NCI-H128 (cell line): ENCODE data around the gene PPP2R2D.
"Not testable (repeated sequence)": the region's sequence is repeated elsewhere in the genome, so short reads cannot be mapped to it uniquely, and the experiment has no call there.

ENCODE experiments used
- DNase-seq: peaks from one replicate; lab custom pipeline; 2025; ENCODE audit not compliant: unreplicated experiment; lab: John Stamatoyannopoulos, UW

Gene PPP2R2D

DNA sequence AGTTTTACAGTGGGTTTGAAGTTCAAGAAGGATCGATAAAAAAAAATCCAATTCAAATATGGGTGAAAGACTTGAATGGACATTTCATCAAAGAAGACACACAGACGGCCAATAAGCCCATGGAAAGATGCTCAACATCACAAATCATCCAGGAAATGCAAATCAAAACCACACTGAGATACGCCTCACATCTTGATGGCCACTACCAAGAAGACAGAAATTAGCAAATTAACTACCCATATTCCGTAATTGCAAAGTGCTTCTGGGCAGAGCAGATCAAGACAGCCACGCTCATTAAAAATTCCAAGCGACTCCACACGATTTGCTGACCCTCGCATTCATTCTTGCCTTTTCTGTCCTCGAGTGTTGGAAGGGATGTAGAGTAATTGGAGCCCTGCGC, 34.1 kb upstream of the PPP2R2D start:
- no peak for DNase-seq

DNA sequence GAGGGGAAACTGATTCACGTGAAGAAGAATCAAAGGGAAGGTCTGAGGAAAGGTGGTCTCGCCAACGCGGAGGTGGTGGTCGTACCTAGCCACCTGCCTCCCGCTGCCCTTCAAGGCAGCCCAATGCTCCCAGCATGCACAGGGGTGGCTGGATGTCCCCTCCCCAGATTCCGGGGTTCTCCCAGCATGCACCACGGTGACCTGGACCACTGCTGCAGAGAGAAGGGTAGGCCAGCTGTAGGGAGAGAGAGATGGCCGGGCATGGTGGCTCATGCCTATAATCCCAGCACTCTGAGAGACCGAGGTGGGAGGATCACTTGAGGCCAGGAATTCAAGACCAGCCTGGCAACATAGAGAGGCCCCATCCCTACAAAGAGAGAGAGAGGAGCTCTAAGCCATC, 32.4 kb upstream of the PPP2R2D start:
- DNase-seq: no peak

DNA sequence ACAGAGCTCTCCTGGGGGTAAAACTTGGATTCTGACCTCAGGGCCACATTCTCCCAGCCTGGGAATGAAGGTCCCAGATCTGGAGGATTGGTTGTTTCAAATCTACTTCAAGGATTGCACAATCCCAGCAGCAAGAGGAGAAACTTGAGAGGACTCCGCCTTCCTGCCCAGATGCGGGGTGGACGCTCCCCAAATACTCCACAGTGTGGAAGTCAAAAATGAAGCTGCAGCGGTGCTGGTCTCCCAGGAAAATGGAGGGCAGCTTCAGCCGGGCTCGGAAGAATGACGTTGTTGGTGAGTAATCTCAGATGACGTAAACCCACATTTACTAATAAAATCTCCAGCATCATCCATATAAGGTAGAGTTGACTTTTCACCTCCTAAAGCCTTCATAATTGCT, 31.5 kb upstream of the PPP2R2D start:
- DNase-seq: no peak

DNA sequence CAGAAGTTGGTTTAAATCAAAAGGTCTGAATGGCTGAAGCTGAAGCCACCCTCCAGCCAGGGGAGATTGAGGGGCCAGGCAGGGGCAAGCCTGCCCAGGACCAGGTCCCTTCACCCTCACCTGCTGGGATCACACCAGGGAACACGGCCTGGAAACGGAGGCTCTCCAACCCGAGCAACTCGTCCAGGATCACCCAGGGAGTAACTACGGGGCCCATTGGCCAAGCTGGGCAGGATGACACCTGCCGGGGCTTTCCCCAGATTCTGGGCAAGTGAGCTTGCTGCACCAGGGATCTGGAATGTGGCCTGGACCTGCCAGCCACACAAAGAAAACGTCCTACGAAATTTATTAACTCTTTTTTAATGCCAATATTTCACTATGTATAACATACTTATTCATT, 30.4 kb upstream of the PPP2R2D start:
- DNase-seq: no peak

DNA sequence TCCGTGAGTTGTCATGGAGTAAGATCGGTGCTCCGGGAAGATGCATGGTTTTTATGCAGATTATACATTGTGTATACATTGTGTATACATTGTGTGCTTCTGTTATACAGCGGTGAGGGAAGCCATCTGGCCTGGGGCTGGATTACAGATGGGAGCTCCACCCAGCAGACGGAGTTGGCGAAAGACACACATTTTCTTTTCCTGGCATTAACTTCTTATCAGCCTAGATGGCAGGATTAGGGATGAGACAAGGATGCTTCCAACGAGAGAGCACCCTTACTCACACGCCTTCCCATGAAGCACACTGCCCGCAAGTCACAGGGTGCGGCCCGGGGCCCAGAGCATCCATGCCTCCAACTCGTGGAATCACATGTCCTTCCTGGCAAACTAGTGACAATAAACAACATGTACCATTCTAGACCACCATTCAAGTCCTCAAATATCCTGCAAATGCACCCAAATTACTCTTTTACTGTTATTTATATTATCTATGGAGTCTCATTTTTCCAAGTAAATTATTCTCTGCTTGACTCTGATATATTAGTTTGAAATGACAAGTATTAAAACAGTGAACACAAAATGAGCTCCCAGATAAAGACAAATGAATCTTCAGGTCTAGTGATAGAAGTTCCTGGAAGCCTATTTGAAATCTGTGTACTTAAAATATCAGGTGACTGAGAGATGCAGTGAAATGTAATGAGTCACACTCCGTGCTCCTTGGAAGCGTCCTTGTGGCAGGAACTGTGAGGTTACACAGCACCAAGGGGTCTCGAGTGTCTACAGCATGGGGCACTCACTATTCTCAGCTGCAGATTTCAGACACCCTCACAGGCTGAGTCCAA, 29.8 kb upstream of the PPP2R2D start:
- DNase-seq: no peak

DNA sequence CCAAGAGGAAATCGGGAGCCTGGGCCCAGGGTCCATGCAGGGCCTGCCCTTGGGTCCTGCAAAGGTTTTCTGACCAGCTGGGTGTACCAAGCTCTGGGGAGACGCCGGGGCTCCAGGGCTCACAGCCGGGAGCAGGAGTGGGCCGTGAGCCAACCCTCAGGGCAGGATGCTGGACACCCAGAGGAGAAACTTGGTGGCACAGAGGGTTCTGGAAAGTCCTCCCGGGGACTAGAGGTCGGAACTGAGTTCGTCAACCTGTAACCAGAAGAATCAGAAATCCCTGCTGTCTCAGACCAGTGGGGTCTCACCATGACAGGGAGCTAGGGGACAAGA, 29.2 kb upstream of the PPP2R2D start:
- DNase-seq: no peak

DNA sequence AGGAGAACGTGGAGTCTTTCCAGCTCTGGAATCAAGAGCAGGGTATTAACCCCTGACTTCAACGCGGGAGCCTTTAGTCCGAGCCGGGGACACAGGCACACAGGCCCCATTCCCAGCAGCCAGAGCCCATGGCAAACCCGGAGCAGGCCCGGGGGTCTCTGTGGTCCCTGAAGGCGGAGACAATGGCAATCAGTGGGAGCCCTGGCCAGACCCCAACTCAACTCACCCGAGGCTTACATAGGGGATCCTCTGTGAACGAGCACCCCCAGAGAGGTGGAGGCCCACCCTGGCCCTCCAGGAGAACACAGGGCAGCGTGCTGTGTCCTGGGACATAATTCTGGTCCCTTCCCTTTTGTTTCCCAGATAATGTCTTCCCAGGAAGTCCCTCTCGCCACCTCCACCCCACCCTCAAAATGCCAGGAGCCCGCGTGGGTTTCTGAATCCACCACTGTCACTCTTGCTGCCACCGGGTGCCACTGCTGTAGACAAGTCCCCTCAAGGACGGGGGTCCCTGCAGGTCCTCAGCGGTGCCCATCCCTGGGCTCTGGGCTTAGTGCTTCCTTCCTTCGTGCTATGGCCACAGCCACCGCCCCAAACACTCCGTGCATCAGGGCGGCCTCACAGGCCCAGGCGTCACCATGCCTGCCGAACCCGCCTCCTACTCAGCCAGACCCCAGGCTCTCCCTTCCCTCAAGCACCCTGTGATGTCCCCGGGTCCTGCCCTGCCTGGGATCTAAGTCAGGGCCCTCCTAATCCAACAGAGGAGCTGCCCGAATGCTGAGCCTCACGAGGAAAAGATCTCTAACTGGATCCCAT, 28.6 kb upstream of the PPP2R2D start:
- DNase-seq: no peak

DNA sequence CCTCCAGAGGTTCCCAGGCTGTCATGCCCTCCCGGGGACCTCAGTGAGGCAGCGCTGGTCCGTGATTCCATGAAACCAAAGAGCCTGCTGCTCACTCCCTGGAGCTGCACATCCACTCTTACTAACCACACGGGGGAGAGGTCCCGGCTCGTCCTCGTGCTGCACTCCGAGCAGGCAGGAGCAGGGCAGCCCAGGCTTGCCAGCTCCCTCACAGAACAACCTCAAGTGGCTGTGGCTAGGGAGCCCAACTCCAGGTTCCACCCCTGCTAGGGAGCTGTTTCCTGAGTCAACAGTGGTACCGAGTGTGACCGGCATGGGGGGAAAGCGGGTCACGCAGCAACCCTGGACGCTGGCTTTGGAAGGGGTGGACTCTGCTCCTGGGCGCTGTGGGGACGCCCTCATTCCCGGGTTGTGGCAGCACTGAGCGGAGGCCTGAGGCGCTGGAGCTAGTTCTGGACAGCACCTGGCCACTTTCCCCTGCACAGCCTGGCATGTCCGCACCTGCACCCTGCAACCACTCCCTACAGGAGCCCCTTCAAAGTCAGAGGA, 27.9 kb upstream of the PPP2R2D start:
- DNase-seq: no peak

DNA sequence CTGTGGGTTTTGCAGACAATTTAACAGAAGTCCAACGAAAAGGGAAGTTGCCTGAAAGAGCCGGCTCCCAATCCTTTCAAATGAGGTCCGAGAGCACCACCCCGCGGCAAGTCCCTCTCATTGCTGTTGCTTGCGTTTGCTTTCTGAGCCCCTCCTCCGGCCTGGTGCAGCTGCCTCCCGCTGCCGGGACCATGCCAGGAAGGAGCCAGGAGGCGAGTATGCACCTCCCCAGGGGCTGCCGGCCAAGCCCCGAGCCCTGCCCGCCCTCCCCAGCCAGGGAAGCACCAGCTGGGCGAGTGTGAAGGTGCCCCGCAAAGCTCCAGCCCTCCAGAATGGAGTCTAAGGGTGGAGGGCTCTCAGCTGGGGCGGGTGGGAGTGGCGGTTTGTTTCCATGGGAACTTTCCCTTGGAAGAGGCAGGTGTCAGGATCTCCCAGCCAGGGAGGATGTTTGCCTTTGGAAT, 25.8 kb upstream of the PPP2R2D start:
- DNase-seq: peak; percentile 67

DNA sequence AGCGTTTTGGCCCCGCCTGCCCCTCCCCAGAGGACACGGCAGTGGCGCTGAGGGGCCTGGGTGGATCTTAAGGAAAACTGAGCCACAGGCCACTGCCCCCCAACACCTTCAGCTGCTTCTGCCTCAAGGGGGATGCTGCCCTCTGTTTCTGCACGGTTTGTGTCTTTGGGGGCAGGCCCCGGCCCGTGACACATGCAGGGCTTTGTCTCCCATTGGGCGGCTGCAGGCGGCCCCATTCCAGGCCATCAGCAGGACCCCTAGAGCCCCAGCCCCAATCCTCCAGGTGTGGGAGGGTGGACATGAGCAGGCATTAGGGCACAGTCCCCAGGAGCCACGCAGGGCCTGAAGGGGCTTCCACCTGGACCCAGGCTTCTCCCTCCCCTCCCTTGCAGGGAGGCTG, 25.3 kb upstream of the PPP2R2D start:
- DNase-seq: no peak

DNA sequence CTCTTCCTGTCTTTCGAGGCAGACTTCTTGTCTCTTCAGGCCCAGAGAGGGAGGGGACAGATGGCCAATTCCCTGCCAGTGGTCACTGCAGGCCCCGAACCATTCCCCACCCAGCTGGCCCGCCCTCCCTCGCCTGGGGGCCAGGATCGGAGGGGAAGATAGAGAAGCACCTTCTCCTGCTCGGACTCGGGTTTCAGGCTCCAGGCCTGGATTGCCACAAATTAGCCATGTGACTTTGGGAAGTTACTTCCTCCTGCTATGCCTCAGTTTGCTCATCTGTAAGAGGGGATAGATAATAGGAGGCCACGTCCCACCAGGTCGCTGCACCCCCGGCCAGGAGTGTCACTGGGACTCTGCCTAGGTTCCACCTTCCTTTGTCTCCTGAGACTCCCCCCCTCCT, 24.8 kb upstream of the PPP2R2D start:
- no peak for DNase-seq

DNA sequence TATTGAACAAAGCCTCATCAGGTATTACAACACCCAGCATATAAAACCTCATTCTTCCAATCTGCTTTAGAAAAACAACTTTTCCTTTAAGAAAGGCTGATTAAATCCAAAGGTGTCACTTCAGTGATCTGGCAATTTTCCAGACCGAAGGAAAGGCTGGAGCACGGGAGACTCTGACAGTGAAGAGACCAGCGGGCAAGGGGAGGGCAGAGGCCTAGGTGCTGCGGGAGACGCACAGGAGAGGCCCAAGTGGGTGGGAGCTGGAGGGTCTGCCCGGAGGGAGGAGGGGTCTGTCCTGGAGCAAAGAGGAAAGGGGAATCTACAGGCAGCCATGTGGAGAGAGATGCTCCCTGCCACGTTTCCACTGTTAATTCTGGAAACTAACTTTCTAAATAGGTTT, 24.3 kb upstream of the PPP2R2D start:
- DNase-seq: no peak

DNA sequence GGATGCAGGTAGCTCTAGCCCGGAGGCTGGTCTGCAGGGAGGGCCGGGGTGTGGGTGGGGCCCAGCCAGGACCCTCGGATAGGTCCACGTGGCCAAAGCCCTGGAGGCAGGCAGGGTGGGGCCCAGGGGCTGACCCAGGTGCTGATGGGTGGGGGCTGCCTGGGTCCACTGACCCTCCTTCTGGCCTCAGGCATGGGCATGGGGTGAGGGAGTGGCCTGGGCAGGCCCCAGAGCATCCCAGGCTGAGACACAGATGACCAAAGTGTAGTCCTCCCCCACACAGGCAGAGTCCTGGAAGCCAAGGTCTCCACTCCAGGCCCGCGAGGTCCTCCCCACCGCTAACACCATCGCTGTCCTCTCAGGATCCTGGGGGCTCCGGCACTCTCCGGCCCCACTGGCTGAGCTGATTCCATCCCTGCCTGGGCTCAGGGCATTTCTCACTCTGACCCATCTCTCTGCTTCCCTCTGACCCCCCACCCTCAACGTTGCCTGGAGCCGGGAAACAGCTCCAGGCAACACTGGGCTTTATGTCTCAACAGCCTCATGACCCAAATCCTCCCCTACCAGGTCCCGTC, 20.7 kb upstream of the PPP2R2D start:
- DNase-seq: no peak

DNA sequence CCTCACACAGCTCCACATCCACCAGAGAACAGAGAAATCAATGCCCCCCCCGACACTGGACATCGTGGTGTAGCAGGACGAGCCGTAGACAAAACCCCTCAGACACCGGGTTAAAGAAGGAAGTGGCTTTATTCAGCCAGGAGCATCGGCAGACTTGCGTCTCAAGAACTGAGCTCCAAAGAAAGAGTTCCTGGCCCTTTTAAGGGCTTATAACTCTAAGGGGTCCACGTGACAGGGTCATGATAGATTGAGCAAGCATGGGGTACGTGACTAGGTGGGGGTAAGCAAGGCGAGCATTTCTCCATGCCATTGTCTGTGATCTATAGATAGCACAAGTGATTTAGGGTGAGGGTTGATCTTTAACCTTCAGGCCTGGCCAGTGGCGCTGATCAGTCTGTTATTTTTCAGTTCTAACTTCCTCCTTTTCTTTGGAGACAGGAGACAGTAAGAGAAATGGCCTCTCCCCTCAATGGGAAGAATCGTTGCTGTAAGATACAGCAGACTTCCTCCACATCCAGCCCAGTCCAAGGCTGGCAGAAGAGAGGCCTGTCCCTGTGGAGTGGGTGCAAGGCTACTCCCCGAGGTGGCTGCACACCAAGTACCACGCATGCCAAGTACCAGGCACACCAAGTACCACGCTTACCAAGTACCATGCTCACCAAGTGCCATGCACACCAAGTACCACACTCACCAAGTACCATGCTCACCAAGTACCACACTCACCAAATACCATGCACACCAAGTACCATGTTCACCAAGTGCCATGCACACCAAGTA, 19.5 kb upstream of the PPP2R2D start:
- no peak for DNase-seq

DNA sequence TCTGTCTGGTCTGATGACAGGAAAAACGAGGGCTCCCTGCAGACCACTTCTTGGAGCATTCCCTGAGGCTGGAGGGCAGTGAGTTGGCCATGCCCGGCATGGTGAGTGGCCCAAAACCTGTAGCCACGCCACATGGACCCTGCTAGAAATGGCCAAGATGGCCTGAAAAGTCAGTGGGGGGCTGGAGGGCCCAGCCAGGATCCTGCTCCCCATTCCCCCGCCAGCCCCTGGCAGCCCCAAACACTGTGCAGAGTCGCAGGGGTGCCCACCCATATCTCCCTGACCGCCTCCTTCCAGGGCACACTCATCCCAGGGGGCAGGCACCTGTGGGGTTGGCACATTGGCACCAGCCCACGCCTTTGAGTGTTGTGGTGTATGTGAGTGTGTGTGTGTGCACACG, 18.7 kb upstream of the PPP2R2D start:
- DNase-seq: no peak

DNA sequence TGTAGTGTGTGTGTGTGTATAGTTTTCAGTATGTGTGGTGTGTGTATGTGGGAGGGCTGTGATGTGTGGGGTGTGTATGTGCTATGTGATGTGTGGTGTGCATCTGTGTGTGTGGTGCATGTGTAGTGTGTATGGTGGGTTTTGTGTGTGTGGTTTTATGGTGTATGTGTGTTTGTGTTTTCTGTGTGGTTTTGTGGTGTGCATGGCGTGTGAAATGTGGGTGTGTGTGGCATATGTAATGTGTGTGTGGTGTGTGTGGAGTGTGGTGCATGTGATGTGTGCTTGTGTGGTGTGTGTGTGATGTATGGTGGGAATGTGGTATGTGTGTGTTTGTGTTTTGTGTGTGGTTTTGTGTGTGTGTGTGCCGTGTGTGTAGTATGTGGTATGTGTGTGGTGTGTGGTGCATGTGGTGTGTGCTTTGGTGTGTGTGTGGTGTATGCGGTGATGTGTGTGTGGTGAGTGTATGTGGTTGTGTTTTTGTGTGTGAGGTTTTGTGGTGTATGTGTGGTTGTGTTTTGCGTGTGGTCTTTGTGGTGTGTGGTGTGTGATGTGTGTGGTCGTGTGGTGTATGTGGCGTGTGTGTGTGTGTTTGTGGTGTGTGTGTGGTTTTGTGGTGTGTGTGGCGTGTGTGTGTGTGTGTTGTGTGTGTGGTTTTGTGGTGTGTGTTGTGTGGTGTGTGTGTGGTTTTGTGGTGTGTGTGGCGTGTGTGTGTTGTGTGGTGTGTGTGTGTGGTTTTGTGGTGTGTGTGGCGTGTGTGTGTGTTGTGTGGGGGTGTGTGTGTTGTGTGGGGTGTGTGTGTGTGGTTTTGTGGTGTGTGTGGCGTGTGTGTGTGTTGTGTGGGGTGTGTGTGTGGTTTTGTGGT, 18.0 kb upstream of the PPP2R2D start:
- no peak for DNase-seq

DNA sequence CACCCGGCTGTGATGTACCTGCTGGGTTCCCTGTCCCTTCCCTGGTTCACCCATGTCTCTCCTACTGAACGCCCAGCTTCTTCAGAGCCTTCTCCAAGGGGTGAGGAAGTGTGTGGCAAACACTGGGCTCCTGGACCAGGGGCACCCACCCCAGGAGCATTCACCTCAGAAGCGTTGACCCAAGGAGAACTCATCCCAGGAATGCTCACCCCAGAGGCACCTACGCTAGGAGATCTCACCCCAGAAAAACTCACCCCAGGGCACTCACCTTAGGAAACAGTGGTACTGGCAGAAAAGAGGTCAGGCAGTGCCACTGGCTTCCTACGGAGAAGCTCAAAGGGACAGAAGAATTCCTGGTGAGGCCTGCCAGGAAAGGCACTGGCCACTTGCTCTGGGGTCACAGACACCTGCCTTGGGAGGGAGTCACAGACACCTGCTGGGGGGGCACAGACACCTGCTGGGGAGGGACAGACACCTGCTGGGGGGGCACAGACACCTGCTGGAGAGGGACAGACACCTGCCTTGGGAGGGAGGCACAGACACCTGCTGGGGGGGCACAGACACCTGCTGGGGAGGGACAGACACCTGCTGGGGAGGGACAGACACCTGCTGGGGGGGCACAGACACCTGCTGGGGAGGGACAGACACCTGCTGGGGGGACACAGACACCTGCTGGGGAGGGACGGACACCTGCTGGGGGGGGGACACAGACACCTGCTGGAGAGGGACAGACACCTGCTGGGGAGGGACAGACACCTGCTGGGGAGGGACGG, 17.0 kb upstream of the PPP2R2D start:
- DNase-seq: not testable (repeated sequence)

DNA sequence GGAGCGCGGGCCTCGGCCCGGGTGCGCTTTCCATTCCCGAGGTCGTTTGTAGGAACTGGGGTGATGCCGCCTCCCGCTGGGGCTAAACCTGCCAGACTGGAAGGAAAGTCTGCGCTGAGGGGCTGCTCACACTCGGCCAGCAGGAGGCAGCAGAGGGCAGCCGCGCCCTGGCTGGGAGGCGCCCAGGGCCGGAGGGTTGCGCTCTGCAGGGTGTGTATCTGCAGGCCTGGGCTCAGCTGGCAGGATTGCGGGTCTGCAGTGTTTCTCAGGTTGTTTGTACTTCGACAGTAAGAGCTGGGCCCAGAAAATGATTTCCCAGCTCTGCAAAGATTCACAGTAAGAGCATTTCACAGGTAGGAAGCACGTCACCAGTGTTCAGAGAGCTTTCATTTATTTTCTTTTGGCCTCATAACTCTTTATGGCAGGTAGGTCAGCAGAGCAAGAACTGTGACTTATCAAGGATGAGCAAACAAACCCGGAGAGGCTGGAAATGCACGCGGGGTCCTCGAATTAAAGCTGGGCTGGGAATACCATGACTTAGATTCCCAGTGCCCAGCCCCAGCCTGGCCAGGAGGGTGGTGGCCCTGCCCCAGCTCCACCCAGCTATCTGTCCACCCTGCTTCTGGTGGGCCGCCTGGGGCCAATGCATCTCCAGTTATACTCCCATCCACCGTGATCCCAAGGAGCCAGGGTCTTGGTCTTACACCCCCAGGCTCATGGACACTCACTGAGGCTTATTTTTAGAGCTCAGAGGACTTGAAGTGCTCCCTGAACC, 15.2 kb upstream of the PPP2R2D start:
- DNase-seq: no peak

DNA sequence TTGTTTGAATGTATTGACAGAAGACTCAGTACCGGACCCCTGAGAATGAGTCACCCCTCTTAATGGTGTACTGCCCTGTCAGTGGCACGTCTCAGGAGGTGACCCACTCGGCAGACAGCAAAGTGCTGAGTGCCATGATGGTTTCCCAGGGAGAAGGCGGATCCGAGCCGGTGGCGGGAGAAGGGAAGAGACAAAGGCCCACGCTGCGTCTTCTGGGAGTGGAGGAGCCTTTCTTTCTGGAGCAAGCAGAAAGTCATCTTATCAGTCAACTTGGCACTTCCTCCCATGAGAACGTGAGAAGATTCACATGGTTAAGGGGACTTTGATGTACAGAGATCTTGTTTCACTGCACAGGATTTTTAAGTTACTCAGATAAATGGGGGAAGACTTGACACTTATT, 14.6 kb upstream of the PPP2R2D start:
- DNase-seq: no peak
